ENCODE results near the gene CALM1.

The CALM1 gene

GRCh38 chr14:90444077-90444696, 47.4 kb downstream of the CALM1 start:
- no peak for DNase-seq

- DNase-seq = no peak
Observed at GRCh38 chr14:90445011-90445410, 48.2 kb downstream of the CALM1 start.

- DNase-seq = no peak
Observed at GRCh38 chr14:90446405-90446804, 49.6 kb downstream of the CALM1 start.

GRCh38 chr14:90447720-90448497, 51.1 kb downstream of the CALM1 start:
- DNase-seq = no peak

GRCh38 chr14:90449411-90449810, 52.6 kb downstream of the CALM1 start:
- no peak for DNase-seq

GRCh38 chr14:90450151-90450550, 53.3 kb downstream of the CALM1 start:
- DNase-seq = no peak

GRCh38 chr14:90450667-90451066, 53.8 kb downstream of the CALM1 start:
- no peak for DNase-seq

GRCh38 chr14:90451443-90451842, 54.6 kb downstream of the CALM1 start:
- DNase-seq = no peak

- DNase-seq = no peak
Observed at GRCh38 chr14:90451961-90452360, 55.1 kb downstream of the CALM1 start.

- DNase-seq = no peak
Observed at GRCh38 chr14:90452366-90452765, 55.5 kb downstream of the CALM1 start.

GRCh38 chr14:90453401-90453951, 56.6 kb downstream of the CALM1 start:
- no peak for DNase-seq

GRCh38 chr14:90454041-90455000, 57.5 kb downstream of the CALM1 start:
- DNase-seq = no peak

GRCh38 chr14:90455100-90455571, 58.3 kb downstream of the CALM1 start:
- DNase-seq = no peak

- no peak for DNase-seq
Observed at GRCh38 chr14:90456551-90456950, 59.7 kb downstream of the CALM1 start.

- DNase-seq = no peak
Observed at GRCh38 chr14:90457186-90457585, 60.4 kb downstream of the CALM1 start.
